NK-92 (cell line): Measurements from ENCODE around the gene CLDN8.

Source experiments
- DNase-seq: peaks from one replicate; lab custom pipeline; 2025; ENCODE audit not compliant: unreplicated experiment; lab: John Stamatoyannopoulos, UW

CLDN8 gene

DNA sequence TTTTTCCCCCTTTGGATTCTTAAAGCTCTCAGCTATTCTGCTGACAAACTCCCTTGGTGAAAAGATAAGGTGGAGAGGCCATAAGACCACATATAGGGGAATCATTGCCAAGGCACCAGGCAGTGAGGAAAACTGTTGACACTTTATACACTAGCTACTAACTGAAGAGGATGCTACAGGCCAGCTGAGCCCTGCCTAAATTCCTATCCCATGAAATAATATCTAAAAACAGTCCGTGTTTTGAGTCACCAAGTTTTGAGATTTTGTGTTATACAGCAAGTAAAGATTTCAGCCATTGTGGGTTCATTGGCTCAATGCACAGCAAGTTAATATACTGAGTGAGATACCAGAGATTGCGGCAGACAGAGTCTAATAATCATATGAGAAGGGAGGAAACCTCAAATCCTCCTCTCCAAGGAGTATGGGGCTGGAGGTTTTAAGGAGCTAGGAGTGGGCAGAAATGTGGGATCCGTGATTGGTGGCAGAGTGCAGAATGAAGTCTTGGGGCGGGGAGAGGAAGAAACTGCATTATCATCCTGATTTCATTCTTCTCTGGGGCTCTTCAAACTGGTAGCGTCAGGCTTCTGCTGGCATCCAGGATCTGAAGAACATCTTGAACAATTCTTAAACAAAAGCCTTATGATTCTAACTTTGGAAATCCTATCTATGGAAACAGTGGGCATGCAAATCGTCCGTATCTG, 9.2 kb downstream of the CLDN8 start:
- no peak for DNase-seq

DNA sequence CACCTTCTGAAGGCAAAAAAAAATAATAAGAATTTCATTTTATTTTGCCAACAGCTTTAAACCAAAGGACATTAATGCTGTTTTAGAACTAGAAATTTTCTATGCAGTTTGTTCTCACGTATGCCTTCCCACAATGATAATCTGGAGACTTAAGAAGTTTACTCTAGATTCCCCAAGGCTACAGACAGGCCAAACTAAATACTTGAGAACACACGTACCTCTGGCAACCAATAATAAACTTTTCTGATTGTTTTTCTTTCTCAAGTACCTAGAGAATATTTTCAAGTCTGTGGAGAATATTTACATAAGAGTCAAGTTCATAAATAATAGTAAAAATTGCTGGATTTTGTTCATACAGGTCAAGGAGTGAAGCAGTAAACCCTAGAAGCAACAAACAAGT, 15.9 kb downstream of the CLDN8 start:
- DNase-seq, result no peak

DNA sequence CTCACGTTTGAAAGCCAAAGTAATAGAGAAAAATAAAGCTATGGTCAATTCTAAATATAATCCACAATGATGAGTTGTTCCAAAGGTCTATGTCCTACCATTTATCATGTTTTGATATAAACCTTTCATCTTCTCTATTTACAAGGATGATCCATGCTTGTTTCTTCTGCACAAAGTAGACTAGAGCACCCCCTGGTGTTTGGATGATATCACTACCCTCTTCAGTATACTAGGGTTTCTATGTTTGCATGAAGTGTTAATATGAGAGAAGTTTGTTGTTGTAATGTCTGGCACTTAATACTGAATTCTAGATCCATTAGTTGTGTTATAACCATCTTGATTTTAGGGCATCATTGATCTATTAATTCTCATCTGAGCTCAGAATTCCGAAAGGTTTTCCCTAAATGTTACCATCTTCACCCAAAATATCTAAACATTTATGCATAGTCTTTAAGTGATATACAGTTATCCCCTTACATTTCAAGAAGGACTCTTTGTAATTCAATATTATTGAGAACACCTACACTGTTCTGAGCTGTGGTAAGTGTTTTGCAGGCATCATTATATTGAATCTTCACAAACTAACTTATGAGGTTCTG, 21.1 kb downstream of the CLDN8 start:
- no peak for DNase-seq

DNA sequence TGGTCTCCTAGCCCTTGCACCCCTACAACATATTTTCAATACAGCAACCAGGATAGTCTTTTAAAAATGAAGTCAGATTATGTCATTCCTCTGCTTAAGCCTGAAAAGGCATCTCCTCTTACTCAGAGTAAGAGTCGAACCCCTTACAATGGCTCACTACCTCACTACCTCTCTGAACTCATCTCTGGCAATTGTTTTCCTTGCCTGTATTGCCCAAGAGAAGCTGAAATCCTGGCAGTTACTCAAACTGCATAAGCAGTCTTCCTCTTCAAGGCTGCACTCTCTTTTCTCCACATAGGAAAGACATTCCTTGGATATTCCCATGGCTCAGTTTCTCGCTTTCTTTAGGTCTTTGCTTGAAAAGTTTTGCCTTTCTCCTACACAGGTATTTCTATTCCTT, 22.7 kb downstream of the CLDN8 start:
- DNase-seq, result no peak

DNA sequence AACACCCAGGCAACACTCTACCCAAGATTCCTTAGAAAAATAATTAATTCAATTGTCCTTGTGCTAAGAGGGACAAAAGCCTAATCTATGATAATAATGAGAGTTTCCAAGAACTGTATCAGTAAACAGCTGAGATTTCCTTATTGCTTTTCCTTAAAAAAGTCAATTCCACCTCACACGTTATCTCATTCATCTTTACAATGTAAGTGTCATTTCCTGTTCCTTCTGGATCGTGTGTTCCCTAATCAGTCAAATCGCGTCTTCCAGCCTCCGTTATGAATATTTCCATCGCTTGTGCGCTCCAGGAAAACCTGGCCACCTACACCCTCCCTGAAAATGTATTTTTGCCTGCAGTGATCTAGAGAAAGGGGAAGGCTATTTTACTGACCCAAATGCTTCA, 25.3 kb downstream of the CLDN8 start:
- no peak for DNase-seq

DNA sequence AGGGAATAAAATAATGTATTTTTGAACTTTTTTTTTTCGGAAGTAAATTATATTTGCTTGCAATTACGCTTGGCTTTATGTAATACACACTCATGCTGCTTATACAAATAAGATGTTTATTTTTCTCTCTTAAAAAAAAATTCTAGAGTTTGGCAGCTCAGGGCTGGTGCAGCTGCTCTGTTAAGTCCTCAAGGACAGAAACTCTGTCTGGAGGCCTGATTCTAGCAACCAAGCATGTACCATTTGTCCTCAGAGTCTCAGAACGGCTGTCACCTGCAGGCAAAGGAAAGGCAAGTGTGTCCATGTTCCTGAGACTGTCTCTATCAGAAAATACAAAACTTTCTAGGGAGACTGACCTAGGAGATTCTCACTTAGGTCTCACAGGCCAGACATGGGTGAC, 26.1 kb downstream of the CLDN8 start:
- DNase-seq, result no peak

DNA sequence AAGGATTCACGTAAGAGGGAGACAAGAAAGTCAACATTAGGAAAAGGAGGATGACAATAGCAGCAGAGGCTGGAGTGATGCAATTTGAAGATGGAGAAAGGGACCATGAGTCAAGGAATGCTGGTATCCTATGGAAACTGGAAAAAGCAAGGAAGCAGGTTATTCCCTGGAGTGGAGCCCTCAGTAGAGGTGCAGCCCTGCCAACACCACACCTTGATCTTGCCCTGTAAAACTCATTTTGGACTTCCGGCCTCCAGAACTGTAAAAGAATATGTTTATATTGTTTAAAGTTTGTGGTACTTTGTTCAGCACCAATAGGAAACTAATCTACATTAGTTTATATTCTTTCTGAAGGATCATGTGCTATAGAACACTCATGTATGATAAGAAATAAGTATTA, 29.7 kb downstream of the CLDN8 start:
- no peak for DNase-seq

DNA sequence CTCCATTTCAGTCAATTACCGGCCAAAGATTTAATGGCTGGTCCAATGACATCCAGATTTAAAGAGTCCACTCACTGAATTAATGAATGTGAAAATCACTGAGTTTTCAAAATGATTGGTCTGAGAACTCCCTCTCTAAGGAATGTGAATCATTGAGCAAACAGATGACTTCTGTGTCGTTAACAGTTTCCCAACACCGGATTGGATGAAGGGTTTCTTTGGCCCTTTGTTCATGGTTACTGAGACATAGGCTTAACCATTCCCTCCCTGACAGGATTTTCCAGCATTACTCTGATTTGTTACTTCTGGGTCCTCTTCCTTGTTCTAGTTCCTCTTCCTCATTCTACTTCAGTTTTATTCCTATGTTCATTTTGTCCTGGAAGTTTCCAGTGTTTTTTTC, 47.8 kb downstream of the CLDN8 start:
- DNase-seq, result no peak

DNA sequence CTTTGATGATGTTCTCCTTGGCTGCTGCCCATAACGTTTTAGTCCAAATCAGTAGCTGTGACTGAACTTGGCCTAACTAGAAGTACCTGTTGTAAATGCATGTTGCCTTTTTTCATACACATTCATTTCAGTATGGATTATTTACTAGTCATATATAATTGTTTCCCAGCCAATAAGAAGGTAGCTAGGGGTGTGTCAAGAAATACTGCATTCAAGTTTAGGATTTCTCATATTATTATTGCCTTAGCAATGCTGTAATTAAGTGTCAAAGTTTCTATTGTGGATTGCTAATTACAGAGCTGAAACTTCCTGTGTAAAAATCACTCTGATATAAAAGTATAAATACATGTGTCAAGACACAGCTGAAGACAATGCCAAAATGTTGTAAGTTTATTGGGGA, 49.2 kb downstream of the CLDN8 start, which contains the start of gene CLDN17:
Gene CLDN17 (minus strand): TSS at position 101 of the 400 bp plus-strand sequence. CDS start 188 bp downstream, outside the sequence.
- no peak for DNase-seq

DNA sequence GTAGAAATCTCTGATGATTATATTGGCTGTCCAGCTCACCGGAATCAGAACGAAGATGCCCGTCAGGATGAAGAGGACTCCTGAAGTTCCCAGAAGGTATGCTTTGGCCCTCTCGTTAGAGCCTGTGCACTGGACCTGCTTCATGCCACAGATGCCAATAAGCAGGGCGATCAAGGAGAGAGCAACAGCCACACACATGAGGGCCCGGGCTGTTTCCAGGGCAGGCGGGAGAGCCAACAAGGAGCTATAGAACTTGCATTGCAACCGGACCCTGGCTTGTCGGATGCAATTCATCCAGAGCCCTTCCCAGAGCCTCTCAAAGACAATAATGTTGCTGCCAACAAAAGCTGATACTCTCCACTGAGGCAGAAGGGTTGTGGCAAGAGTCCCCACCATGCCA, 49.7 kb downstream of the CLDN8 start:
- no peak for DNase-seq

DNA sequence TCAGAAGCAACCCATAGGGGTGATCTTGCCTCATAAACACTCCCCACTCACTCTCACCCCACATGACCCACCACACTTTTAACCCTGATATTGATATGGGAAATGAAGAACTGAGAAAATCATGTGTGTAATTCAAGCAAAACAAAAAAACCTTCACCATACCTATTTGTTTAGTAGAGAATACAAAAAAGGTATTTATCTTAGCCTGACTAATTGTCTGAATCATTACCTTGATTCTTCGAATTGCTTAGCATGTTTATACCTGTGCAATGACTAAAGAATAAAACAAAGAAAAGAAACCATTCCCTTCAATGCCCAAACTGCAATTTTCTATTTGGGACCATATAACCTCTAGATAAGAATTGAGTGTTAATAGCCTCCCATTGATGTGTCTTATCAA, 51.1 kb downstream of the CLDN8 start:
- no peak for DNase-seq
